EH (cell line): ENCODE data around the gene CDH16.

Experiments used
- DNase-seq: peaks from one replicate; pipeline ENCODE4 v3.0.0-alpha.2; 2015; ENCODE audit warnings: low read depth

The CDH16 gene

DNA sequence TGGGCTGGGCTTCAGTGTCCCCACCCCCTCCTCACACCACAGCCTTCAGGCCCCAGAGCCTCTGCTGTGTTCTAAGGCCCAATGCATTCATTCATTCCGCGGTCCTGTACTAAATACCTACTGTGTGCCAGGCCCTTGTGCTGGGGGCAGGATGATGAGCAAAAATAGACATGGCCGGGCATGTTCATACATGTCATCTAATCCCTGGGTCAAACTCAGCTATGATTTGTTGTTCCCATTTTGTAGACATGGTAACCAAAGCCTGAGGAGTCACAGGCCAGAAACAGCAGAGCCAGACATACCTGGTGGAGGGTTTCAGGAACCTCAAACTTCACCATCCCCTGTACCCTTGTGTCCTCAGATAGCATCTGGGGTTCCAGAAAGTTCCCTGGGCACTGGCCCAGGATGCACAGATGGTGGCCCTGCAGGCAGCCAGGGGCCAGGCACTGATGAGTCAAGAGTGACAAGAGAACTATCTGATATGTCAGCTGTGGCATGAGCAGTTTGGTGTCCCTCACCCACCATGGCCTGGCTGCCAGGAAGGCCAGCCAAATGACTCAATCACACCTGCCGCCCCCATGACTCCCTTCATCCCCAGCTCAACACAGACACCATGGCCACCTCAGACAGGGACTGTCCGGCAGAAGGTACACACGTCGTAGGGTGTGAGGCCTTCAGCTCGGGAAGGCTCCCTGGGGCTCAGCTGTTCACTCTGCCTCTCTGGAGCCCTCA lies 9.4 kb upstream of the CDH16 start:
- DNase-seq = peak; percentile 62

- peak; percentile 95 for DNase-seq
These were observed 8.3 kb upstream of the CDH16 start for GRCh38 chr16:66926961-66927436.

- peak; percentile 15 for DNase-seq
These were observed 7.7 kb upstream of the CDH16 start for GRCh38 chr16:66926171-66926947.

- DNase-seq = peak; percentile 36
These were observed 6.7 kb upstream of the CDH16 start, which contains the start of gene RRAD for GRCh38 chr16:66925322-66925840. TSS of gene RRAD (minus strand) at chr16:66925535. CDS start at chr16:66925179, 356 bp downstream.

- DNase-seq = peak; percentile 22
These were observed 6.0 kb upstream of the CDH16 start for GRCh38 chr16:66924527-66925321.

- no peak for DNase-seq
These were observed 5.2 kb upstream of the CDH16 start for GRCh38 chr16:66923866-66924265.

GRCh38 chr16:66923247-66923731 lies 4.6 kb upstream of the CDH16 start:
- DNase-seq = no peak

GRCh38 chr16:66921729-66922450 lies 3.2 kb upstream of the CDH16 start:
- DNase-seq = no peak

GRCh38 chr16:66920924-66921680 lies 2.4 kb upstream of the CDH16 start:
- no peak for DNase-seq

GRCh38 chr16:66920299-66920590 lies 1.6 kb upstream of the CDH16 start:
- no peak for DNase-seq

GRCh38 chr16:66919569-66920298 lies 1.0 kb upstream of the CDH16 start:
- DNase-seq = no peak

- no peak for DNase-seq
These were observed 330 bp downstream of the CDH16 start for GRCh38 chr16:66918355-66918754.

- DNase-seq = no peak
These were observed 944 bp downstream of the CDH16 start for GRCh38 chr16:66917741-66918140.

- no peak for DNase-seq
These were observed 2.2 kb downstream of the CDH16 start for GRCh38 chr16:66916518-66916917.

DNA sequence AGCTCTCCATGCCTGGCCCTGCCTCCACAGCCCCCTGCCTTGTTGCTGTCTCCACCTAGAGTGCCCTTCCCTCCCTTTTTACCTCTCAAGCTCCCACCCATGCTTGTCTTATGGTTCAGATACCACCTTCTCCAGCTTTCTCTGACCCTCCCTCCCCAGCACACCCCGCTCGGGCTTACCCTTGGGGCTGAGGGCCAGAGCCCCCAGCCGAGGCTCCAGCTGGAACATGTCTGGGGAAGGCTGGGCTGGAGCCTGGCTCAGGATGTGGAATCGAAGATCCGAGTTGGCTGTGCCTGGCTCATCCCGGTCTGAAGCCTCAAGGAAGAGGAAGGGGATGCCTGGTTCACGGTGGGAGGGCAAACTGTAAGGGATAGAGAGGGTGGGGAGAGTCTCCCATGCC lies 3.6 kb downstream of the CDH16 start:
- DNase-seq = no peak

DNA sequence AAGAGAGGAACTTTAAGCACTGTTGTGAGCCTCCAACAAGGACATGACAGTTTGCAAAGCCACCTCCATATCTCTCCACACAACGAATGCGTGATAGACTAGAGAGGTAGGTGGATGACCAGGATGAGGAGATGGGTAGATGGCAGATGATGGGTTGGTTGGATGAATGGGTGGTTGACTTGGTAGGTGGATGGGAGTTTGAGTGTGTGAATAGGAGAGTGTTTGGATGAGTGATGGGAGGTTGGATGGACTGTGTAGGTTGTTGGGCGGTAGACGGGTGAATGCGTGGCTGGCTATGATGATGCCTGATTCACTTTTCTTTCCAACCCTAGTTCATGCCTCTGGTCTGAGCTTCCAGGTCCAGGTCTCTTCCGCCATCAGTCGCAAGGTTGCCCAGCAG lies 4.1 kb downstream of the CDH16 start:
- no peak for DNase-seq

DNA sequence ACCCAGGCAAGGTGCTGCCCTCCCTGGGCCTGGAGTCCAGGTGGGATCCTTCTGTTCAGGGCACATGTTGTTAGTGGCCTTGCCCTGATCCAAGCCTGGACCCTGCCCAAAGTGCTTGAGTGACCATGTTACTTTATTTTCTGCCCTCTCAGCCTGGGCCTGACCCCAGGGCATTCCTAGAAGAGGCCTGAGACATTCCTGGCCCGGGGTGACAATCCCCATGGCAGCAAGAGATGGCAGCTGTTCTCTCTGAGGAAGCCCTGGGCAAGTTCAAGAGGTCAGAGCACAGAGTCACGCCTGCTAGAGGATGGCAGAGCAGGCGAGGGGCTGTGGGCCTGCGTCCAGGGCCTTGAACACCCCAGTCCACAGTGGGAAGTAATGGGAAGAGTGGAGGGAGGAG lies 5.0 kb downstream of the CDH16 start:
- DNase-seq = no peak

- DNase-seq = no peak
These were observed 5.6 kb downstream of the CDH16 start for GRCh38 chr16:66913081-66913480.

- DNase-seq = no peak
These were observed 6.9 kb downstream of the CDH16 start for GRCh38 chr16:66911801-66912200.

GRCh38 chr16:66911112-66911511 lies 7.6 kb downstream of the CDH16 start:
- no peak for DNase-seq
